Osteoblast (primary cell): Measurements from ENCODE around the gene HS3ST2. TPM values are rescaled to one million over a fixed set of nuclear protein-coding genes. Genes with fewer than 3 reads are reported as not detected.

ENCODE experiments used
- DNase-seq: peaks from one replicate; pipeline ENCODE4 v3.0.0; 2011; ENCODE audit warnings: low spot score, mixed read lengths; ENCODE audit not compliant: insufficient read length; ENCODE audit errors: missing footprints
- H2AFZ ChIP-seq: 2 replicates; pipeline ENCODE4 v1.6.0; 2011; ENCODE audit warnings: mild to moderate bottlenecking, low read length
- H3K27ac ChIP-seq: 2 replicates; pipeline ENCODE4 v1.5.1; 2011; ENCODE audit warnings: mild to moderate bottlenecking, low read depth, low read length, moderate library complexity
- H3K27me3 ChIP-seq: 2 replicates; pipeline ENCODE4 v1.6.0; 2012; ENCODE audit warnings: mild to moderate bottlenecking, control low read depth, inconsistent platforms, low read length, moderate library complexity; ENCODE audit not compliant: insufficient read depth
- H3K36me3 ChIP-seq: 2 replicates; pipeline ENCODE4 v1.5.1; 2011; ENCODE audit warnings: mild to moderate bottlenecking, low read length, control low read depth, moderate library complexity; ENCODE audit not compliant: insufficient read depth
- H3K4me1 ChIP-seq: 2 replicates; pipeline ENCODE4 v1.5.1; 2011; ENCODE audit warnings: mild to moderate bottlenecking, low read length, control low read depth, moderate library complexity; ENCODE audit not compliant: insufficient read depth
- H3K4me2 ChIP-seq: 2 replicates; pipeline ENCODE4 v1.6.0; 2011; ENCODE audit warnings: mild to moderate bottlenecking, low read length; ENCODE audit not compliant: insufficient read depth
- H3K4me3 ChIP-seq: fragments of 200-600 bp; sonication (generic); 3 replicates; pipeline ENCODE4 v1.5.1; 2012; ENCODE audit warnings: mild to moderate bottlenecking, low read length, inconsistent platforms; ENCODE audit not compliant: insufficient read depth
- H3K79me2 ChIP-seq: 2 replicates; pipeline ENCODE4 v1.6.0; 2012; ENCODE audit warnings: mild to moderate bottlenecking, low read length, control low read depth, inconsistent platforms; ENCODE audit not compliant: insufficient read depth
- H3K9me3 ChIP-seq: 2 replicates; pipeline ENCODE4 v1.5.1; 2011; ENCODE audit warnings: low read depth, low read length, control low read depth
- H4K20me1 ChIP-seq: 2 replicates; pipeline ENCODE4 v1.6.0; 2012; ENCODE audit warnings: mild to moderate bottlenecking, low read length, control low read depth; ENCODE audit not compliant: insufficient read depth
- CTCF ChIP-seq: IDR thresholded peaks from 2 replicates; pipeline ENCODE4 v1.5.1; 2011; ENCODE audit warnings: mild to moderate bottlenecking, low read depth, low read length, moderate library complexity; ENCODE audit errors: extremely low read depth
- total RNA-seq: library from RNA; depleted of rRNA; stranded (reverse); fragments of >200 nt; gene quantifications from 2 replicates; pipeline ENCODE4 v1.2.3, GENCODE V29; 2012

The HS3ST2 gene
- total RNA-seq, 1 donor, result under 0.01 TPM

GRCh38 chr16:22799113-22799512 lies 14.8 kb upstream of the HS3ST2 start:
- no peak overlapping the region for H3K27ac ChIP-seq

GRCh38 chr16:22804893-22805292 lies 9.1 kb upstream of the HS3ST2 start:
- Histone ChIP-seq H3K27me3 (no peaks in the 10 kb centered on the region), H3K4me3 (no peak overlapping the region), H4K20me1 (no peaks in the 10 kb centered on the region), H3K4me2 (no peak overlapping the region), H3K36me3 (no peaks in the 10 kb centered on the region), H2AFZ (no peak overlapping the region), H3K9me3 (no peaks in the 10 kb centered on the region), H3K4me1 (no peaks in the 10 kb centered on the region), H3K79me2 (no peaks in the 10 kb centered on the region), H3K27ac (no peak overlapping the region)
- TF ChIP-seq CTCF, result no peak
- DNase-seq, result no peak

More at GRCh38 chr16:22799113-22799512, 14.8 kb upstream of the HS3ST2 start:
- Histone ChIP-seq H3K27me3 (no peaks in the 10 kb centered on the region), H4K20me1 (no peaks in the 10 kb centered on the region), H3K36me3 (no peaks in the 10 kb centered on the region), H3K79me2 (no peaks in the 10 kb centered on the region), H3K4me3 (no peak overlapping the region), H3K9me3 (no peaks in the 10 kb centered on the region), H2AFZ (no peak overlapping the region), H3K4me1 (no peaks in the 10 kb centered on the region), H3K4me2 (no peak overlapping the region)
- no peak for TF ChIP-seq CTCF
- DNase-seq, result no peak

- no peaks in the 10 kb centered on the region for H3K9me3 ChIP-seq
These were observed 8.6 kb upstream of the HS3ST2 start for GRCh38 chr16:22805326-22805725.

GRCh38 chr16:22806811-22807210 lies 7.2 kb upstream of the HS3ST2 start:
- Histone ChIP-seq H3K36me3 (no peaks in the 10 kb centered on the region), H3K9me3 (no peaks in the 10 kb centered on the region), H3K4me3 (no peak overlapping the region), H3K27me3 (no peaks in the 10 kb centered on the region), H2AFZ (no peak overlapping the region), H4K20me1 (no peaks in the 10 kb centered on the region), H3K4me2 (no peak overlapping the region), H3K4me1 (no peaks in the 10 kb centered on the region), H3K27ac (no peak overlapping the region), H3K79me2 (no peaks in the 10 kb centered on the region)
- no peak for TF ChIP-seq CTCF
- no peak for DNase-seq

More at GRCh38 chr16:22805326-22805725, 8.6 kb upstream of the HS3ST2 start:
- H4K20me1 ChIP-seq, result no peaks in the 10 kb centered on the region
- no peak overlapping the region for H2AFZ ChIP-seq
- no peaks in the 10 kb centered on the region for H3K79me2 ChIP-seq
- H3K27ac ChIP-seq, result no peak overlapping the region
- H3K4me3 ChIP-seq, result no peak overlapping the region
- H3K4me1 ChIP-seq, result no peaks in the 10 kb centered on the region
- no peaks in the 10 kb centered on the region for H3K27me3 ChIP-seq
- no peak overlapping the region for H3K4me2 ChIP-seq
- no peak for DNase-seq
- H3K36me3 ChIP-seq, result no peaks in the 10 kb centered on the region
- TF ChIP-seq CTCF, result no peak
